ENCODE data around the gene BET1. TPM values are rescaled to one million over a fixed set of nuclear protein-coding genes. Genes with fewer than 3 reads are reported as not detected.

Gene BET1
- total RNA-seq, 1 donor from 2014 or later = 60.7 TPM

- no peaks in the 10 kb centered on the region for H3K4me1 Mint-ChIP-seq
- no peak overlapping the region for H3K27ac Mint-ChIP-seq
- no peak overlapping the region for H3K4me2 ChIP-seq
- H2AFZ ChIP-seq (replicated peaks) = no peak overlapping the region
- H3K9me3 Mint-ChIP-seq = no peaks in the 10 kb centered on the region
- H3K4me3 ChIP-seq = no peak overlapping the region
- H3K9me3 ChIP-seq (ENCODE audit: low read depth) = no peaks in the 10 kb centered on the region
- H3K79me2 ChIP-seq (ENCODE audit: low read depth) = no peaks in the 10 kb centered on the region
- no peaks in the 10 kb centered on the region for H3K36me3 ChIP-seq
- peaks cover 1% of the 10 kb centered on the region for H3K27me3 ChIP-seq
- DNase-seq (ENCODE audit: low spot score) = no peak
- H4K20me1 ChIP-seq (ENCODE audit: low read depth) = no peaks in the 10 kb centered on the region
- peaks cover 2% of the 10 kb centered on the region for H3K27me3 Mint-ChIP-seq (ENCODE audit: insufficient read depth, low read depth)
- TF ChIP-seq EZH2phosphoT487 (IDR thresholded peaks at IDR 0.05) (no peak), EZH2 (IDR thresholded peaks at IDR 0.05) (no peak), CTCF (IDR thresholded peaks at IDR 0.05) (no peak)
- peaks cover 5% of the 10 kb centered on the region for H3K4me1 ChIP-seq
- H3K9ac ChIP-seq = no peak overlapping the region
- no peak overlapping the region for H3K4me3 Mint-ChIP-seq
- no peaks in the 10 kb centered on the region for H3F3A ChIP-seq (ENCODE audit: low read depth)
- H3K27ac ChIP-seq = no peak overlapping the region
- H3K36me3 Mint-ChIP-seq = no peaks in the 10 kb centered on the region
These were observed 7.7 kb upstream of the BET1 start for GRCh38 chr7:94011714-94012353.

GRCh38 chr7:94008537-94008936, 4.4 kb upstream of the BET1 start:
- Mint-ChIP-seq H3K27ac (no peak overlapping the region), H3K9me3 (no peaks in the 10 kb centered on the region)
- H3K4me2 ChIP-seq = no peak overlapping the region

GRCh38 chr7:94005753-94006152, 1.6 kb upstream of the BET1 start:
- H3K9ac ChIP-seq = no peak overlapping the region
- Mint-ChIP-seq H3K27me3 (ENCODE audit: insufficient read depth, low read depth) (no peaks in the 10 kb centered on the region), H3K36me3 (no peaks in the 10 kb centered on the region), H3K4me1 (peaks cover 24% of the 10 kb centered on the region), H3K27ac (no peak overlapping the region), H3K4me3 (no peak overlapping the region), H3K9me3 (no peaks in the 10 kb centered on the region)
- peaks cover 19% of the 10 kb centered on the region for H3K27me3 ChIP-seq
- no peaks in the 10 kb centered on the region for H3K36me3 ChIP-seq
- H2AFZ ChIP-seq (replicated peaks) = no peak overlapping the region
- TF ChIP-seq EZH2phosphoT487 (IDR thresholded peaks at IDR 0.05) = no peak
- no peak for TF ChIP-seq EZH2 (IDR thresholded peaks at IDR 0.05)
- H3K27ac ChIP-seq = no peak overlapping the region
- H3K4me1 ChIP-seq = peaks cover 7% of the 10 kb centered on the region
- H3F3A ChIP-seq (ENCODE audit: low read depth) = no peaks in the 10 kb centered on the region
- H3K9me3 ChIP-seq (ENCODE audit: low read depth) = no peaks in the 10 kb centered on the region
- no peaks in the 10 kb centered on the region for H4K20me1 ChIP-seq (ENCODE audit: low read depth)
- peaks cover 33% of the 10 kb centered on the region for H3K79me2 ChIP-seq (ENCODE audit: low read depth)
- DNase-seq (ENCODE audit: low spot score) = no peak
- H3K4me2 ChIP-seq = no peak overlapping the region
- H3K4me3 ChIP-seq = no peak overlapping the region

More at GRCh38 chr7:94008537-94008936, 4.4 kb upstream of the BET1 start:
- Histone ChIP-seq H3K79me2 (ENCODE audit: low read depth) (peaks cover 5% of the 10 kb centered on the region), H3K4me3 (no peak overlapping the region), H3K27me3 (peaks cover 19% of the 10 kb centered on the region), H3K9ac (no peak overlapping the region), H3K9me3 (ENCODE audit: low read depth) (no peaks in the 10 kb centered on the region), H2AFZ (replicated peaks) (no peak overlapping the region), H3K4me1 (peaks cover 2% of the 10 kb centered on the region), H3K27ac (no peak overlapping the region), H3K36me3 (no peaks in the 10 kb centered on the region), H3F3A (ENCODE audit: low read depth) (no peaks in the 10 kb centered on the region), H4K20me1 (ENCODE audit: low read depth) (no peaks in the 10 kb centered on the region)
- DNase-seq (ENCODE audit: low spot score) = no peak
- Mint-ChIP-seq H3K27me3 (ENCODE audit: insufficient read depth, low read depth) (peaks cover 2% of the 10 kb centered on the region), H3K4me3 (no peak overlapping the region), H3K36me3 (no peaks in the 10 kb centered on the region), H3K4me1 (peaks cover 6% of the 10 kb centered on the region)
- no peak for TF ChIP-seq CTCF (IDR thresholded peaks at IDR 0.05)
- no peak for TF ChIP-seq EZH2phosphoT487 (IDR thresholded peaks at IDR 0.05)
- TF ChIP-seq EZH2 (IDR thresholded peaks at IDR 0.05) = no peak

- H3K4me1 ChIP-seq = peaks cover 7% of the 10 kb centered on the region
- Mint-ChIP-seq H3K27ac (peak overlapping the region; percentile 98), H3K36me3 (no peaks in the 10 kb centered on the region), H3K4me3 (peak overlapping the region; percentile 100), H3K4me1 (peaks cover 28% of the 10 kb centered on the region), H3K9me3 (no peaks in the 10 kb centered on the region), H3K27me3 (ENCODE audit: insufficient read depth, low read depth) (no peaks in the 10 kb centered on the region)
- H3F3A ChIP-seq (ENCODE audit: low read depth) = no peaks in the 10 kb centered on the region
- H3K27me3 ChIP-seq = peaks cover 19% of the 10 kb centered on the region
- H4K20me1 ChIP-seq (ENCODE audit: low read depth) = no peaks in the 10 kb centered on the region
- H3K27ac ChIP-seq = no peak overlapping the region
- peaks cover 44% of the 10 kb centered on the region for H3K79me2 ChIP-seq (ENCODE audit: low read depth)
- H3K4me3 ChIP-seq = peak overlapping the region; percentile 88
- no peaks in the 10 kb centered on the region for H3K9me3 ChIP-seq (ENCODE audit: low read depth)
- TF ChIP-seq EZH2 (IDR thresholded peaks at IDR 0.05) (no peak), EZH2phosphoT487 (IDR thresholded peaks at IDR 0.05) (no peak), CTCF (IDR thresholded peaks at IDR 0.05) (no peak)
- DNase-seq (ENCODE audit: low spot score) = peak; percentile 20
- H2AFZ ChIP-seq (replicated peaks) = peak overlapping the region; percentile 95
- peak overlapping the region; percentile 95 for H3K9ac ChIP-seq
- no peaks in the 10 kb centered on the region for H3K36me3 ChIP-seq
- H3K4me2 ChIP-seq = peak overlapping the region; percentile 95
These were observed 620 bp downstream of the BET1 start for GRCh38 chr7:94003446-94004023.
